ENCODE measurements around the gene LGALS7.

DNA sequence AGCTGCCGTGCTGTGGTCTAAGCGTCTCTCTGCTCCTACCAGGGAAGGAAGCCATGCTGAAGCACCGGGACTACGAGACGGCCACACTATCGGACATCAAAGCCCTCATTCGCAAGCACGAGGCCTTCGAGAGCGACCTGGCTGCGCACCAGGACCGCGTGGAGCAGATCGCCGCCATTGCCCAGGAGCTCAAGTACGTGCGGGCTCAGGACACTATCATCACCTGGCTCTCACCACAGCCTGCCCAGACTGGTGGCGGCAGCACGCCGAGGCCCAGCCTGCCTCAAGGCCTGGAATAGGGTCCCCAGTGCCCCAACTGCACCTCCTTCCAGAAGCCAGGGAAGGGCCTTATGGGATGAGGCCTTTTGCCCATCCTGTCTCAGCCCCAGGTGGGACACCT lies 51.8 kb downstream of the LGALS7 start:
- TF ChIP-seq GATA2 (IDR thresholded peaks at IDR 0.05; ENCODE audit: low read depth, low read length) = no peak
- no peak for TF ChIP-seq GATA3 (IDR thresholded peaks at IDR 0.05; ENCODE audit: low read depth, low read length)
